Measurements from ENCODE around the gene RNF111. TPM values are rescaled to one million over a fixed set of nuclear protein-coding genes. Genes with fewer than 3 reads are reported as not detected.
A peak's percentile ranks its signal among the peaks of the same experiment; 100 is the strongest.
"Not testable (repeated sequence)": the region's sequence is repeated elsewhere in the genome, so short reads cannot be mapped to it uniquely, and the experiment has no call there.

RNF111 gene
- total and polyA plus RNA-seq, 9 of the 15 experiments (the other 6 are each of a cell fraction or from before 2014, with no cell fraction given): 7.9 to 26.0 (median 14.4) TPM

DNA sequence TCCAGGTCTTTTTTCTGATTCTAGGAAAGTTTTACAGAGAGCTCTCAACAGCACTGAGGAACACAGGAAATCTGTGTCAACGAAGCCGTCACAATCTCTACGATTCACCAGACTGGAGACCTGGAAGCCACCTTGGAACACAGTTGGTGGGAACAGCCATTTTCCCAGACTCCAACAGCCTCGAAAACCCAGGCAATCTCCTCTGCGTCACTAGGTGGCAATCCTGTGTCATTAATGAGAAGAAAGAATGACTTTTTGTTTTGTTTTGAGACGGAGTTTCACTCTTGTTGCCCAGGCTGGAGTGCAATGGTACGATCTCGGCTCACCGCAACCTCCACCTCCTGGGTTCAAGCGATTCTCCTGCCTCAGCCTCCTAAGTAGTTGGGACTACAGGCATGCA lies 157.1 kb downstream of the RNF111 start:
- H2AFZ ChIP-seq (ENCODE audit: low read depth, low read length); H3K4me1 ChIP-seq (replicated peaks in 1 of 2; ENCODE audit: control insufficient read depth in 2 of 2, insufficient read depth in 2 of 2, low read length in 2 of 2); H3K27ac ChIP-seq (ENCODE audit: extremely low read depth, low read depth, low read length); H3K36me3 ChIP-seq (ENCODE audit: control insufficient read depth, insufficient read depth, low read length); H3K4me3 ChIP-seq; ATAC-seq; BruUV-seq (replicated peaks); H4K20me1 ChIP-seq (replicated peaks; ENCODE audit: control insufficient read depth, insufficient read depth, low read length); intact Hi-C loops (cut with micrococcal nuclease); POLR2A ChIA-PET; H3K9me3 ChIP-seq (replicated peaks; ENCODE audit: control insufficient read depth, insufficient read depth, low read depth, low read length); H3K9ac ChIP-seq (ENCODE audit: insufficient read depth in 1 of 2, low read depth in 2 of 2, low read length in 2 of 2); H3K27me3 ChIP-seq (ENCODE audit: control insufficient read depth in 2 of 2, insufficient read depth in 2 of 2, low read length in 2 of 2); H3K79me2 ChIP-seq (ENCODE audit: control insufficient read depth, insufficient read depth, low read length); in situ Hi-C loops (cut with MboI); H3K4me2 ChIP-seq (ENCODE audit: insufficient read depth, low read length); DNase-seq (ENCODE audit: extremely low read depth in 1 of 4, low spot score in 3 of 4); FAIRE-seq; H3K9me1 ChIP-seq (ENCODE audit: control insufficient read depth, insufficient read depth, low read length): not testable (repeated sequence)
- 71% methylated on average over 7 of the region's 10 CpGs for WGBS (ENCODE audit: insufficient coverage, low coverage, missing lambda C conversion rate)
- TF ChIP-seq, protein P1, sequence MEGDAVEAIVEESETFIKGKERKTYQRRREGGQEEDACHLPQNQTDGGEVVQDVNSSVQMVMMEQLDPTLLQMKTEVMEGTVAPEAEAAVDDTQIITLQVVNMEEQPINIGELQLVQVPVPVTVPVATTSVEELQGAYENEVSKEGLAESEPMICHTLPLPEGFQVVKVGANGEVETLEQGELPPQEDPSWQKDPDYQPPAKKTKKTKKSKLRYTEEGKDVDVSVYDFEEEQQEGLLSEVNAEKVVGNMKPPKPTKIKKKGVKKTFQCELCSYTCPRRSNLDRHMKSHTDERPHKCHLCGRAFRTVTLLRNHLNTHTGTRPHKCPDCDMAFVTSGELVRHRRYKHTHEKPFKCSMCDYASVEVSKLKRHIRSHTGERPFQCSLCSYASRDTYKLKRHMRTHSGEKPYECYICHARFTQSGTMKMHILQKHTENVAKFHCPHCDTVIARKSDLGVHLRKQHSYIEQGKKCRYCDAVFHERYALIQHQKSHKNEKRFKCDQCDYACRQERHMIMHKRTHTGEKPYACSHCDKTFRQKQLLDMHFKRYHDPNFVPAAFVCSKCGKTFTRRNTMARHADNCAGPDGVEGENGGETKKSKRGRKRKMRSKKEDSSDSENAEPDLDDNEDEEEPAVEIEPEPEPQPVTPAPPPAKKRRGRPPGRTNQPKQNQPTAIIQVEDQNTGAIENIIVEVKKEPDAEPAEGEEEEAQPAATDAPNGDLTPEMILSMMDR (IDR thresholded peaks at IDR 0.05 in 2 of 3, conservative IDR thresholded peaks at IDR 0.05 in 1 of 3; ENCODE audit: insufficient read depth in 2 of 3, low read depth in 1 of 3, low read length in 3 of 3): peak in 2 of 3 experiments; percentile 9 to 35; a peak in 2 of 6 replicates
- CTCF ChIA-PET (ENCODE audit: low intra/inter-chr PET ratio): interaction anchor here (1.2 kb wide), 1 partner anchor 348 kb away, joined by 3 read pairs; no protein-coding TSS in a partner anchor

Other genes starting within 250 kb of the RNF111 start
- 75.8 and 77.6 TPM in 2 replicates for gene ADAM10, start 238.0 kb upstream of the RNF111 start, total RNA-seq (2014; rRNA removed)
- 55.4 and 67.1 TPM in 2 replicates for gene ADAM10, start 238.0 kb upstream of the RNF111 start, total RNA-seq (2014; rRNA removed; fragmentation: Illumina TruSeq; extraction: Trizol)
- gene ADAM10, start 238.0 kb upstream of the RNF111 start, total RNA-seq (2015; rRNA removed; fragmentation: Illumina TruSeq; extraction: Trizol): 47.8 and 53.9 TPM in 2 replicates
- 76.9 and 87.1 TPM in 2 replicates for gene ADAM10, start 238.0 kb upstream of the RNF111 start, total RNA-seq (2021)
- gene ADAM10, start 238.0 kb upstream of the RNF111 start, polyA plus RNA-seq (2011; rRNA removed): 128 and 152 TPM in 2 replicates
- gene ADAM10, start 238.0 kb upstream of the RNF111 start, polyA plus RNA-seq (2014; fragmentation: Illumina TruSeq; extraction: Trizol): 57.3 and 62.8 TPM in 2 replicates
- gene ADAM10, start 238.0 kb upstream of the RNF111 start, polyA plus RNA-seq (2014; fragmentation: Nextera tagmentation; extraction: Ambion mirVana): 10 to 100 TPM; 11.9 to 14.0 TPM
- 59.9 and 68.8 TPM in 2 replicates for gene ADAM10, start 238.0 kb upstream of the RNF111 start, polyA plus RNA-seq (2014; rRNA removed)
- gene MINDY2, start 216.4 kb upstream of the RNF111 start, total RNA-seq (2014; rRNA removed): 5.7 and 9.3 TPM in 2 replicates
- gene MINDY2, start 216.4 kb upstream of the RNF111 start, total RNA-seq (2014; rRNA removed; fragmentation: Illumina TruSeq; extraction: Trizol): 12.5 and 12.6 TPM in 2 replicates
- 10.1 and 11.7 TPM in 2 replicates for gene MINDY2, start 216.4 kb upstream of the RNF111 start, total RNA-seq (2015; rRNA removed; fragmentation: Illumina TruSeq; extraction: Trizol)
- 9.9 and 12.1 TPM in 2 replicates for gene MINDY2, start 216.4 kb upstream of the RNF111 start, total RNA-seq (2021)
- gene MINDY2, start 216.4 kb upstream of the RNF111 start, polyA plus RNA-seq (2011; rRNA removed): 14.5 and 15.3 TPM in 2 replicates
- gene MINDY2, start 216.4 kb upstream of the RNF111 start, polyA plus RNA-seq (2014; fragmentation: Illumina TruSeq; extraction: Trizol): 5.7 and 7.2 TPM in 2 replicates
- gene MINDY2, start 216.4 kb upstream of the RNF111 start, polyA plus RNA-seq (2014; fragmentation: Nextera tagmentation; extraction: Ambion mirVana): 1 to 10 TPM; 2.4 to 3.8 TPM
- 4.0 and 4.9 TPM in 2 replicates for gene MINDY2, start 216.4 kb upstream of the RNF111 start, polyA plus RNA-seq (2014; rRNA removed)
- 113 and 118 TPM in 2 replicates for gene SLTM, start 54.0 kb upstream of the RNF111 start, total RNA-seq (2014; rRNA removed)
- 136 TPM in 2 replicates for gene SLTM, start 54.0 kb upstream of the RNF111 start, total RNA-seq (2014; rRNA removed; fragmentation: Illumina TruSeq; extraction: Trizol)
- gene SLTM, start 54.0 kb upstream of the RNF111 start, total RNA-seq (2015; rRNA removed; fragmentation: Illumina TruSeq; extraction: Trizol): 154 and 163 TPM in 2 replicates
- gene SLTM, start 54.0 kb upstream of the RNF111 start, total RNA-seq (2021): 72.1 and 76.5 TPM in 2 replicates
- gene SLTM, start 54.0 kb upstream of the RNF111 start, polyA plus RNA-seq (2011; rRNA removed): 38.6 and 39.5 TPM in 2 replicates
- 107 and 132 TPM in 2 replicates for gene SLTM, start 54.0 kb upstream of the RNF111 start, polyA plus RNA-seq (2014; fragmentation: Illumina TruSeq; extraction: Trizol)
- 10 to 100 TPM; 61.4 to 69.7 TPM for gene SLTM, start 54.0 kb upstream of the RNF111 start, polyA plus RNA-seq (2014; fragmentation: Nextera tagmentation; extraction: Ambion mirVana)
- 99.3 and 102 TPM in 2 replicates for gene SLTM, start 54.0 kb upstream of the RNF111 start, polyA plus RNA-seq (2014; rRNA removed)
- gene CCNB2, start 117.5 kb downstream of the RNF111 start, total RNA-seq (2014; rRNA removed): 84.8 TPM in 2 replicates
- 108 and 125 TPM in 2 replicates for gene CCNB2, start 117.5 kb downstream of the RNF111 start, total RNA-seq (2014; rRNA removed; fragmentation: Illumina TruSeq; extraction: Trizol)
- gene CCNB2, start 117.5 kb downstream of the RNF111 start, total RNA-seq (2015; rRNA removed; fragmentation: Illumina TruSeq; extraction: Trizol): 115 and 124 TPM in 2 replicates
- gene CCNB2, start 117.5 kb downstream of the RNF111 start, total RNA-seq (2021): 90.4 and 97.2 TPM in 2 replicates
- gene CCNB2, start 117.5 kb downstream of the RNF111 start, polyA plus RNA-seq (2011; rRNA removed): 148 and 169 TPM in 2 replicates
- 133 and 145 TPM in 2 replicates for gene CCNB2, start 117.5 kb downstream of the RNF111 start, polyA plus RNA-seq (2014; fragmentation: Illumina TruSeq; extraction: Trizol)
- gene CCNB2, start 117.5 kb downstream of the RNF111 start, polyA plus RNA-seq (2014; fragmentation: Nextera tagmentation; extraction: Ambion mirVana): 100 to 1,000 TPM; 258 to 266 TPM
- gene CCNB2, start 117.5 kb downstream of the RNF111 start, polyA plus RNA-seq (2014; rRNA removed): 99.5 and 110 TPM in 2 replicates
- gene LDHAL6B, start 219.2 kb downstream of the RNF111 start, total RNA-seq (2014; rRNA removed): not detected in 2 replicates
- gene LDHAL6B, start 219.2 kb downstream of the RNF111 start, total RNA-seq (2014; rRNA removed; fragmentation: Illumina TruSeq; extraction: Trizol): not detected in 2 replicates
- gene LDHAL6B, start 219.2 kb downstream of the RNF111 start, total RNA-seq (2015; rRNA removed; fragmentation: Illumina TruSeq; extraction: Trizol): not detected in 2 replicates
- gene LDHAL6B, start 219.2 kb downstream of the RNF111 start, total RNA-seq (2021): not detected in 2 replicates
- not detected in 2 replicates for gene LDHAL6B, start 219.2 kb downstream of the RNF111 start, polyA plus RNA-seq (2011; rRNA removed)
- gene LDHAL6B, start 219.2 kb downstream of the RNF111 start, polyA plus RNA-seq (2014; fragmentation: Illumina TruSeq; extraction: Trizol): not detected in 2 replicates
- gene LDHAL6B, start 219.2 kb downstream of the RNF111 start, polyA plus RNA-seq (2014; fragmentation: Nextera tagmentation; extraction: Ambion mirVana): not detected
- gene LDHAL6B, start 219.2 kb downstream of the RNF111 start, polyA plus RNA-seq (2014; rRNA removed): not detected in 2 replicates

Measured in K562 (cell line).